ENCODE data around the gene SPEG. TPM values are rescaled to one million over a fixed set of nuclear protein-coding genes. Genes with fewer than 3 reads are reported as not detected.
A peak's percentile ranks its signal among the peaks of the same experiment; 100 is the strongest.

SPEG gene
- total RNA-seq, 2 experiments from 2014 or later = 0.46 TPM; not detected in 1

GRCh38 chr2:219387306-219388120, 47.1 kb upstream of the SPEG start, which contains the start of gene DNPEP:
DNPEP (minus strand) TSS chr2:219387912; CDS start chr2:219387794, 118 bp downstream.
- peaks cover 33% of the 10 kb centered on the region for H3K36me3 ChIP-seq (ENCODE audit: insufficient read depth, low read length)
- BruUV-seq (replicated peaks) = no TSS peak
- H3K4me3 ChIP-seq (ENCODE audit: low read depth, low read length, poor library complexity, severe bottlenecking) = peak within 1 kb of the TSS; percentile 81
- POLR2A ChIA-PET = interaction anchor here (0.6 to 1.5 kb wide), 14 partner anchors 9 to 809 kb away, joined by 3 to 6 read pairs (median 4); no protein-coding TSS in a partner anchor
- H3K4me2 ChIP-seq (ENCODE audit: low read length) = peak within 1 kb of the TSS; percentile 89
- peak within 1 kb of the TSS; percentile 92 for H2AFZ ChIP-seq (ENCODE audit: low read length)
- H3K9me2 ChIP-seq (ENCODE audit: insufficient read depth, low read length) = no peaks in the 10 kb centered on the region
- CTCF ChIA-PET (ENCODE audit: unreplicated experiment) = interaction anchor here (0.5 to 0.8 kb wide), 8 partner anchors 9 to 998 kb away, joined by 3 to 8 read pairs (median 3); partner anchors contain the start of gene GMPPA
- TF ChIP-seq EZH2phosphoT487 (IDR thresholded peaks at IDR 0.05; ENCODE audit: borderline replicate concordance, low read depth, low read length) = no peak
- no peak for TF ChIP-seq CTCF (conservative IDR thresholded peaks at IDR 0.05; ENCODE audit: low read length)
- H3K4me1 ChIP-seq (ENCODE audit: insufficient read depth, low read length, poor library complexity, severe bottlenecking) = peaks cover 15% of the 10 kb centered on the region
- DNase-seq (ENCODE audit: low spot score) = peak; percentile 91
- no peaks in the 10 kb centered on the region for H3K9me3 ChIP-seq (ENCODE audit: low read length)
- H3K27ac ChIP-seq (ENCODE audit: low read depth, low read length, poor library complexity, severe bottlenecking) = peak within 1 kb of the TSS; percentile 3
- H4K20me1 ChIP-seq (ENCODE audit: insufficient read depth, low read length) = no peaks in the 10 kb centered on the region
- intact Hi-C loops (cut with micrococcal nuclease; ENCODE audit: unreplicated experiment) = loop anchor here (1.0 to 5.0 kb wide), 6 partner anchors 109 to 227 kb away; partner anchors contain the start of genes ANKZF1, ATG9A, CHPF and CNPPD1
- no peaks in the 10 kb centered on the region; the same call in 1 of the 2 replicates for H3K79me2 ChIP-seq (ENCODE audit: insufficient read depth, low read depth, low read length)

- Histone ChIP-seq H3K36me3 (ENCODE audit: insufficient read depth, low read length) (peaks cover 26% of the 10 kb centered on the region), H3K9me3 (ENCODE audit: low read length) (no peaks in the 10 kb centered on the region), H3K4me2 (ENCODE audit: low read length) (peak overlapping the region; percentile 63), H2AFZ (ENCODE audit: low read length) (peak overlapping the region; percentile 92), H3K4me1 (ENCODE audit: insufficient read depth, low read length, poor library complexity, severe bottlenecking) (peaks cover 15% of the 10 kb centered on the region), H3K79me2 (ENCODE audit: insufficient read depth, low read depth, low read length) (no peaks in the 10 kb centered on the region; the same call in 1 of the 2 replicates), H3K27ac (ENCODE audit: low read depth, low read length, poor library complexity, severe bottlenecking) (no peak overlapping the region), H3K9me2 (ENCODE audit: insufficient read depth, low read length) (no peaks in the 10 kb centered on the region), H4K20me1 (ENCODE audit: insufficient read depth, low read length) (no peaks in the 10 kb centered on the region), H3K4me3 (ENCODE audit: low read depth, low read length, poor library complexity, severe bottlenecking) (peak overlapping the region; percentile 59)
- CTCF ChIA-PET (ENCODE audit: unreplicated experiment) = interaction anchor here (0.5 to 1.3 kb wide), 9 partner anchors 10 to 999 kb away, joined by 3 to 7 read pairs (median 3); partner anchors contain the start of gene GMPPA
- no TSS peak for BruUV-seq (replicated peaks)
- intact Hi-C loops (cut with micrococcal nuclease; ENCODE audit: unreplicated experiment) = loop anchor here (1.0 to 5.0 kb wide), 6 partner anchors 110 to 228 kb away; partner anchors contain the start of genes ANKZF1, ATG9A, CHPF and CNPPD1
- DNase-seq (ENCODE audit: low spot score) = peak; percentile 95
- POLR2A ChIA-PET = interaction anchor here (0.5 to 1.5 kb wide), 19 partner anchors 10 to 810 kb away, joined by 3 to 7 read pairs (median 4); partner anchors contain the start of genes ATG9A and TUBA4B
- no peak for TF ChIP-seq EZH2phosphoT487 (IDR thresholded peaks at IDR 0.05; ENCODE audit: borderline replicate concordance, low read depth, low read length)
- peak; percentile 74 for TF ChIP-seq CTCF (conservative IDR thresholded peaks at IDR 0.05; ENCODE audit: low read length)
Observed at GRCh38 chr2:219388121-219388906, 46.3 kb upstream of the SPEG start.
